ENCODE data around the gene PRTG. TPM values are rescaled to one million over a fixed set of nuclear protein-coding genes. Genes with fewer than 3 reads are reported as not detected.

Gene PRTG
- total and polyA plus RNA-seq, 10 of the 15 experiments (the other 5 are each of a cell fraction or from before 2014, with no cell fraction given): under 0.01 to 0.25 TPM; not detected in 8

- no peak for TF ChIP-seq CUX1 (IDR thresholded peaks at IDR 0.05; ENCODE audit: insufficient replicate concordance, low read depth, low read length)
- TF ChIP-seq GABPA (IDR thresholded peaks at IDR 0.05; ENCODE audit: low read depth): no peak
- no peak for TF ChIP-seq REST (IDR thresholded peaks at IDR 0.05; ENCODE audit: low read depth, low read length)
- TF ChIP-seq ASH2L (IDR thresholded peaks at IDR 0.05; ENCODE audit: borderline replicate concordance, low read depth): no peak
Observed at GRCh38 chr15:55613727-55614126, 129.2 kb downstream of the PRTG start (continued).
